Fibroblast of lung (primary cell): Measurements from ENCODE around the gene SIPA1. TPM values are rescaled to one million over a fixed set of nuclear protein-coding genes. Genes with fewer than 3 reads are reported as not detected.

ENCODE experiments used
- DNase-seq, 2 donors: peaks; one replicate each; pipeline versions ENCODE4 v3.0.0 to v3.0.0-alpha.2; 2010; ENCODE audit warnings: low read depth in 2 of 2
- H2AFZ ChIP-seq: 2 replicates; pipeline ENCODE4 v1.5.1; 2012; ENCODE audit warnings: low read length, control low read depth, inconsistent platforms
- H3K27ac ChIP-seq: 2 replicates; pipeline ENCODE4 v1.5.1; 2011; ENCODE audit warnings: low read length, control low read depth; ENCODE audit not compliant: insufficient read depth
- H3K27me3 ChIP-seq: 2 replicates; pipeline ENCODE4 v1.5.1; 2011; ENCODE audit warnings: mild to moderate bottlenecking, low read length; ENCODE audit not compliant: control insufficient read depth, insufficient read depth
- H3K36me3 ChIP-seq: 2 replicates; pipeline ENCODE4 v1.5.1; 2011; ENCODE audit warnings: low read length; ENCODE audit not compliant: control insufficient read depth, insufficient read depth
- H3K4me1 ChIP-seq: 2 replicates; pipeline ENCODE4 v1.5.1; 2011; ENCODE audit warnings: low read length; ENCODE audit not compliant: control insufficient read depth, insufficient read depth; ENCODE audit errors: extremely low read depth
- H3K4me2 ChIP-seq: 2 replicates; pipeline ENCODE4 v1.5.1; 2011; ENCODE audit warnings: low read length, control low read depth; ENCODE audit not compliant: insufficient read depth; ENCODE audit errors: extremely low read depth
- H3K4me3 ChIP-seq, 4 experiments: fragments of 200-600 bp in 1 of 4; sonication (generic) in 1 of 4; replicated peaks in 1 of 4; 2 replicates each; pipeline ENCODE4 v1.5.1; 2011 to 2016; ENCODE audit warnings: low read length in 4 of 4, low read depth in 3 of 4, mild to moderate bottlenecking in 3 of 4, control low read depth in 2 of 4, inconsistent platforms in 1 of 4, mixed read lengths in 1 of 4; ENCODE audit not compliant: insufficient read depth in 1 of 4; ENCODE audit errors: control extremely low read depth in 1 of 4
- H3K79me2 ChIP-seq: 2 replicates; pipeline ENCODE4 v1.5.1; 2012; ENCODE audit warnings: mild to moderate bottlenecking, low read length, inconsistent platforms; ENCODE audit not compliant: control insufficient read depth, insufficient read depth
- H3K9ac ChIP-seq: 2 replicates; pipeline ENCODE4 v1.5.1; 2011; ENCODE audit warnings: mild to moderate bottlenecking, low read length, control low read depth; ENCODE audit not compliant: insufficient read depth
- H3K9me3 ChIP-seq: 2 replicates; pipeline ENCODE4 v1.5.1; 2012; ENCODE audit warnings: low read depth, low read length; ENCODE audit not compliant: control insufficient read depth, insufficient read depth
- H4K20me1 ChIP-seq: 2 replicates; pipeline ENCODE4 v1.5.1; 2011; ENCODE audit warnings: low read length; ENCODE audit not compliant: control insufficient read depth, insufficient read depth; ENCODE audit errors: extremely low read depth
- EZH2 ChIP-seq: IDR thresholded peaks from 2 replicates; pipeline ENCODE4 v1.5.1; 2012; ENCODE audit warnings: low read length, control low read depth, mild to moderate bottlenecking; ENCODE audit errors: missing control alignments
- polyA plus RNA-seq, 2 donors: library from polyadenylated mRNA; depleted of rRNA in 1 of 2; stranded (reverse) in 1 of 2; unstranded in 1 of 2; fragments of >200 nt; gene quantifications; 2 replicates each; pipeline ENCODE4 v1.2.1, GENCODE V29; 2011 to 2012; ENCODE audit warnings: missing spikeins in 1 of 2
- total RNA-seq: library from RNA; depleted of rRNA; stranded (reverse); fragments of >200 nt; gene quantifications from 2 replicates; pipeline ENCODE4 v1.2.1, GENCODE V29; 2014
- TF ChIP-seq, protein P1 (sequence below), 2 donors: IDR thresholded peaks in 1 of 2; conservative IDR thresholded peaks in 1 of 2; 1 replicate in 1 of 2; 2 replicates in 1 of 2; pipeline ENCODE4 v1.5.1; 2011 to 2012; ENCODE audit warnings: low read length in 2 of 2, control low read depth in 1 of 2, inconsistent platforms in 1 of 2, low read depth in 1 of 2, mild to moderate bottlenecking in 1 of 2

Gene SIPA1
- total and polyA plus RNA-seq, 2 donors (not counting 1 experiment from before 2014, with no cell fraction given): 7.8 to 32.5 TPM

DNA sequence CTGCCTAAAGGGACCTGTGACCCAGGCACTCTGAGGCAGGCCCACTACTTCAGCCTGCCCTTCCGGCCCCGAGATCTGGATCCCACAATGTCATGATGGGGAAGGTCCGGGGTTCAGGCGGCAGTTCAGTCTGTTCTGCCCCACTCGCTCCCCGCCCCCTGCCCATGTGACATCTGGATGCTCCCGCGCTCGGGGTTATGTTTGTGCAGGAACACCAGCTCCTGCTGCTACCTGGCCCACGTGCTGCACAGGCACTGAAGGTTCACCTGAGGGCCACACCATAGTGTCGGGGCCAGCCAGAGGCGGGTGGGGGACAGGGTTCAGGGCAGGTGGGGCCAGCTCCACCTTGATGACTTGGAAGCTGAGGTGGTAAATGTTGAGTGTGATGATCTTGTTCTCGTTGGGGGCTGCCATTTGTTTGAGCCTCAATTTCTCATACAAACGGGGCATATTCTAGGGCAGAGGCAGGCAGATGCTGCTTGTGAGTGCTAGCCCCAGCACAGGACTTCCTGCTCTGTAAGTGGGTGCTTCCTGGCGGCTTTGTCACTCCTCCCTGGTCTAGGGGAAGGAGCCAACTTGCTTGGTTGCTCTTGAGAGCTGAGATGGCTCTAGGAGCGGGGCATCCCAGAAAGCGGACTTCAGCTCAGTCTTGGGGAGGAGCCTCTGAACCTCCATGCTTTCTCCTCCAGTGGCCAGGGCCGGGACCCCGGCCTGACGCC lies 4.4 kb upstream of the SIPA1 start:
- no peak overlapping the region for H3K27ac ChIP-seq
- H3K9me3 ChIP-seq: no peaks in the 10 kb centered on the region
- H4K20me1 ChIP-seq: no peaks in the 10 kb centered on the region
- H3K27me3 ChIP-seq: no peaks in the 10 kb centered on the region
- H3K4me1 ChIP-seq: peaks cover 8% of the 10 kb centered on the region
- H3K36me3 ChIP-seq: peaks cover 42% of the 10 kb centered on the region
- no peak overlapping the region for H3K4me2 ChIP-seq
- H3K9ac ChIP-seq: no peak overlapping the region
- no peaks in the 10 kb centered on the region for H3K79me2 ChIP-seq
- H3K4me3 ChIP-seq: no peak overlapping the region
- DNase-seq: no peak
- no peak overlapping the region for H2AFZ ChIP-seq
- TF ChIP-seq, protein P1, sequence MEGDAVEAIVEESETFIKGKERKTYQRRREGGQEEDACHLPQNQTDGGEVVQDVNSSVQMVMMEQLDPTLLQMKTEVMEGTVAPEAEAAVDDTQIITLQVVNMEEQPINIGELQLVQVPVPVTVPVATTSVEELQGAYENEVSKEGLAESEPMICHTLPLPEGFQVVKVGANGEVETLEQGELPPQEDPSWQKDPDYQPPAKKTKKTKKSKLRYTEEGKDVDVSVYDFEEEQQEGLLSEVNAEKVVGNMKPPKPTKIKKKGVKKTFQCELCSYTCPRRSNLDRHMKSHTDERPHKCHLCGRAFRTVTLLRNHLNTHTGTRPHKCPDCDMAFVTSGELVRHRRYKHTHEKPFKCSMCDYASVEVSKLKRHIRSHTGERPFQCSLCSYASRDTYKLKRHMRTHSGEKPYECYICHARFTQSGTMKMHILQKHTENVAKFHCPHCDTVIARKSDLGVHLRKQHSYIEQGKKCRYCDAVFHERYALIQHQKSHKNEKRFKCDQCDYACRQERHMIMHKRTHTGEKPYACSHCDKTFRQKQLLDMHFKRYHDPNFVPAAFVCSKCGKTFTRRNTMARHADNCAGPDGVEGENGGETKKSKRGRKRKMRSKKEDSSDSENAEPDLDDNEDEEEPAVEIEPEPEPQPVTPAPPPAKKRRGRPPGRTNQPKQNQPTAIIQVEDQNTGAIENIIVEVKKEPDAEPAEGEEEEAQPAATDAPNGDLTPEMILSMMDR (conservative IDR thresholded peaks at IDR 0.05 in 1 of 2, IDR thresholded peaks at IDR 0.05 in 1 of 2; ENCODE audit: low read depth in 1 of 2, low read length in 2 of 2): no peak
- no peak for TF ChIP-seq EZH2

DNA sequence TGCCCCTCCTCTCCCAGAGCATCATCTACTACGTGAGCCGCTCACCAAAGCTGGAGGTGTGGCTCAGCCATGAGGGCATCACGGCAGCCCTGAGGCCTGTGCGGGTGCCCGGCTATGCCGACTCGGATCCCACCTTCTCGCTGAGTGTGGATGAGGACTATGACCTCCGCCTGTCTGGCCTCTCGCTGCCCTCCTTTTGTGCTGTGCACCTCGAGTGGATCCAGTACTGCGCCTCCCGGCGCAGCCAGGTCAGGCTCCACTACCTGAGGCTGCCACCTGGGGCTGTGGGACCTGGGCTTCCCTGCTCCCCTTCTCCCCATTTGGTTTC lies 3.8 kb upstream of the SIPA1 start:
- no peak overlapping the region for H3K4me3 ChIP-seq
- H4K20me1 ChIP-seq: no peaks in the 10 kb centered on the region
- no peaks in the 10 kb centered on the region for H3K27me3 ChIP-seq
- no peak for TF ChIP-seq EZH2
- TF ChIP-seq, protein P1 (conservative IDR thresholded peaks at IDR 0.05 in 1 of 2, IDR thresholded peaks at IDR 0.05 in 1 of 2; ENCODE audit: low read depth in 1 of 2, low read length in 2 of 2): no peak
- DNase-seq: no peak
- no peak overlapping the region for H2AFZ ChIP-seq
- no peaks in the 10 kb centered on the region for H3K79me2 ChIP-seq
- H3K36me3 ChIP-seq: peaks cover 42% of the 10 kb centered on the region
- no peak overlapping the region for H3K9ac ChIP-seq
- peaks cover 12% of the 10 kb centered on the region for H3K4me1 ChIP-seq
- H3K4me2 ChIP-seq: no peak overlapping the region
- no peaks in the 10 kb centered on the region for H3K9me3 ChIP-seq
- no peak overlapping the region for H3K27ac ChIP-seq

DNA sequence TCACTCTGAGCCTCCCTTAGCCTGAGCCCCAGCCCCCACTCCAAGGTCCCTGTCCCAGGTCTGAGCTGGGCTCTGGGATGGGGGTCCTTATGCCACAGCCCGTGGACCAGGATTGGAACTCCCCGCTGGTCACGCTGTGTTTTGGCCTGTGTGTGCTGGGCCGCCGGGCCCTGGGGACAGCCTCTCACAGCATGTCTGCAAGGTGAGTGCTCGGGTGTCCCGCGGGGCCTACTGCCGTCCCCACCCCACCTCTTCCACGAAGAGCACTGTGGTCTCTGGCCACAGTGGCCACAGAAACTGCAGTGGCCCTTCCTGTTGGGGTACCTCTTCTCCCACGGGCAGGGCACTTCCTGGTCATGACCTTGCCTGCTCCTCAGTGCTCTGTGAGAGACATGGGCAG lies 3.5 kb upstream of the SIPA1 start:
- no peaks in the 10 kb centered on the region for H3K9me3 ChIP-seq
- H3K36me3 ChIP-seq: peaks cover 39% of the 10 kb centered on the region
- H3K4me1 ChIP-seq: peaks cover 12% of the 10 kb centered on the region

More for the DNA sequence above, 3.5 kb upstream of the SIPA1 start:
- H3K79me2 ChIP-seq: no peaks in the 10 kb centered on the region
- TF ChIP-seq, protein P1 (conservative IDR thresholded peaks at IDR 0.05 in 1 of 2, IDR thresholded peaks at IDR 0.05 in 1 of 2; ENCODE audit: low read depth in 1 of 2, low read length in 2 of 2): no peak
- no peak for TF ChIP-seq EZH2
- H3K27ac ChIP-seq: no peak overlapping the region
- no peak overlapping the region for H3K4me3 ChIP-seq
- DNase-seq: no peak
- no peaks in the 10 kb centered on the region for H3K27me3 ChIP-seq
- no peak overlapping the region for H3K9ac ChIP-seq
- H2AFZ ChIP-seq: no peak overlapping the region
- no peaks in the 10 kb centered on the region for H4K20me1 ChIP-seq
- no peak overlapping the region for H3K4me2 ChIP-seq
